Spleen (tissue), 11 donors: ENCODE results near the gene ARHGEF18. TPM values are rescaled to one million over a fixed set of nuclear protein-coding genes. Genes with fewer than 3 reads are reported as not detected.

ENCODE experiments used
- DNase-seq: peaks from one replicate; pipeline ENCODE4 v3.0.0-alpha.2; 2020
- H3K27ac ChIP-seq, 8 donors: fragments of 200-600 bp; sonication (generic) in 7 of 8; 1 replicate in 4 of 8; 2 replicates in 4 of 8; pipeline versions ENCODE4 v1.5.0 to v1.8.0; 2016 to 2021; ENCODE audit warnings: inconsistent platforms in 4 of 8, mild to moderate bottlenecking in 4 of 8, moderate library complexity in 1 of 8
- H3K27me3 ChIP-seq, 7 donors: fragments of 200-600 bp; sonication (generic) in 6 of 7; replicated peaks in 1 of 7; 1 replicate in 4 of 7; 2 replicates in 3 of 7; pipeline versions ENCODE4 v1.5.0 to v1.8.0; 2016 to 2021; ENCODE audit warnings: inconsistent platforms in 3 of 7, mild to moderate bottlenecking in 1 of 7
- H3K36me3 ChIP-seq, 6 donors: fragments of 200-600 bp; sonication (generic) in 5 of 6; 1 replicate in 4 of 6; 2 replicates in 2 of 6; pipeline versions ENCODE4 v1.5.0 to v1.8.0; 2016 to 2021; ENCODE audit warnings: inconsistent platforms in 2 of 6
- H3K4me1 ChIP-seq, 6 donors: fragments of 200-600 bp; sonication (generic) in 5 of 6; 1 replicate in 3 of 6; 2 replicates in 3 of 6; pipeline versions ENCODE4 v1.5.0 to v1.8.0; 2016 to 2021; ENCODE audit warnings: inconsistent platforms in 3 of 6
- H3K4me3 ChIP-seq, 8 donors: fragments of 200-600 bp; sonication (generic) in 7 of 8; 1 replicate in 4 of 8; 2 replicates in 4 of 8; pipeline versions ENCODE4 v1.5.0 to v1.8.0; 2016 to 2021; ENCODE audit warnings: inconsistent platforms in 4 of 8, mild to moderate bottlenecking in 4 of 8, moderate library complexity in 2 of 8
- H3K9me3 ChIP-seq, 8 donors: fragments of 200-600 bp; sonication (generic) in 7 of 8; 1 replicate in 4 of 8; 2 replicates in 4 of 8; pipeline versions ENCODE4 v1.5.0 to v1.8.0; 2016 to 2021; ENCODE audit warnings: inconsistent platforms in 4 of 8
- POLR2A ChIP-seq, 3 donors: fragments of 450-650 bp; IDR thresholded peaks; one replicate each; pipeline ENCODE4 v1.5.1; 2017; ENCODE audit warnings: antibody characterized with exemption in 3 of 3, mild to moderate bottlenecking in 1 of 3
- POLR2AphosphoS5 ChIP-seq, 3 donors: sonication (generic); formaldehyde crosslinking; IDR thresholded peaks; one replicate each; pipeline ENCODE4 v1.5.1; 2017; ENCODE audit warnings: antibody characterized with exemption in 3 of 3
- WGBS, 5 donors: extraction: QIAGEN DNeasy Blood & Tissue Kit in 3 of 5; methylation state at CpG; one replicate each; pipeline versions ENCODE4 v1.1.5 to v1.1.7; 2013 to 2018; 5-methylcytosine and 5-hydroxymethylcytosine counted together
- intact Hi-C: fragments of 100-400 bp; cut with DNase I; formaldehyde crosslinking; loops from one replicate; pipeline ENCODE4 v1.15.0; 2023; ENCODE audit warnings: low total_unique reads
- polyA plus RNA-seq, 3 donors: library from polyadenylated mRNA; stranded (reverse); fragments of 200-250 nt; gene quantifications; one replicate each; pipeline ENCODE4 v1.2.1, GENCODE V29; 2013
- total RNA-seq, 7 donors: library from RNA; depleted of rRNA in 3 of 7; stranded (reverse); fragments of >200 nt in 3 of 7; fragmentation: NEBNext Ultra II Directional in 4 of 7; extraction: Animal tissue kit (Norgen Biotek cat#: 25700) in 4 of 7; gene quantifications; one replicate each; pipeline versions ENCODE4 v1.1.0 to v1.2.1, GENCODE V29; 2016 to 2021
- TF ChIP-seq, protein P1 (sequence below), 11 experiments: fragments of 200-600 bp in 7 of 11; fragments of 450-650 bp in 4 of 11; sonication (generic) in 4 of 11; IDR thresholded peaks in 8 of 11; conservative IDR thresholded peaks in 3 of 11; 1 replicate in 7 of 11; 2 replicates in 4 of 11; pipeline versions ENCODE4 v1.4.0 to v1.8.0; 2016 to 2021; ENCODE audit warnings: antibody characterized with exemption in 11 of 11, inconsistent platforms in 4 of 11, mild to moderate bottlenecking in 1 of 11
- donor health status: healthy with polysubstance abuse.
- donor health status: DM: no; HTN: no; CAD: no; lungs with moderate emphysema.
- donor health status: DM: no; HTN: no; CAD: no.
- donor health status: Bipolar disorder and iron deficiency.
- donor health status: healthy.
- donor health status: DM: no; HTN: no; CAD: no.
- donor health status: DM: yes; HTN: yes; CAD: no.

The ARHGEF18 gene
- total and polyA plus RNA-seq, 10 donors, result 24.3 to 79.8 (median 67.7) TPM

GRCh38 chr19:7331446-7331845 lies 17.3 kb upstream of the ARHGEF18 start:
- Histone ChIP-seq H3K9me3 (no peaks in the 10 kb centered on the region), H3K4me3 (no peak overlapping the region), H3K4me1 (peaks cover 6 to 57% (median 42%) of the 10 kb centered on the region in 6 donors), H3K27me3 (no peaks in the 10 kb centered on the region), H3K36me3 (no peaks in the 10 kb centered on the region), H3K27ac (no peak overlapping the region)
- 77 to 93% (median 88%) methylated on average over 4 of the region's 4 CpGs for WGBS, 5 donors
- TF ChIP-seq POLR2A (IDR thresholded peaks at IDR 0.05), result no peak
- TF ChIP-seq, protein P1, sequence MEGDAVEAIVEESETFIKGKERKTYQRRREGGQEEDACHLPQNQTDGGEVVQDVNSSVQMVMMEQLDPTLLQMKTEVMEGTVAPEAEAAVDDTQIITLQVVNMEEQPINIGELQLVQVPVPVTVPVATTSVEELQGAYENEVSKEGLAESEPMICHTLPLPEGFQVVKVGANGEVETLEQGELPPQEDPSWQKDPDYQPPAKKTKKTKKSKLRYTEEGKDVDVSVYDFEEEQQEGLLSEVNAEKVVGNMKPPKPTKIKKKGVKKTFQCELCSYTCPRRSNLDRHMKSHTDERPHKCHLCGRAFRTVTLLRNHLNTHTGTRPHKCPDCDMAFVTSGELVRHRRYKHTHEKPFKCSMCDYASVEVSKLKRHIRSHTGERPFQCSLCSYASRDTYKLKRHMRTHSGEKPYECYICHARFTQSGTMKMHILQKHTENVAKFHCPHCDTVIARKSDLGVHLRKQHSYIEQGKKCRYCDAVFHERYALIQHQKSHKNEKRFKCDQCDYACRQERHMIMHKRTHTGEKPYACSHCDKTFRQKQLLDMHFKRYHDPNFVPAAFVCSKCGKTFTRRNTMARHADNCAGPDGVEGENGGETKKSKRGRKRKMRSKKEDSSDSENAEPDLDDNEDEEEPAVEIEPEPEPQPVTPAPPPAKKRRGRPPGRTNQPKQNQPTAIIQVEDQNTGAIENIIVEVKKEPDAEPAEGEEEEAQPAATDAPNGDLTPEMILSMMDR (IDR thresholded peaks at IDR 0.05 in 8 of 11, conservative IDR thresholded peaks at IDR 0.05 in 3 of 11), result peak in 1 of 11 experiments; percentile 5
- no peak for TF ChIP-seq POLR2AphosphoS5 (IDR thresholded peaks at IDR 0.05)
- intact Hi-C loops, result no loop called here
- DNase-seq, result no peak

DNA sequence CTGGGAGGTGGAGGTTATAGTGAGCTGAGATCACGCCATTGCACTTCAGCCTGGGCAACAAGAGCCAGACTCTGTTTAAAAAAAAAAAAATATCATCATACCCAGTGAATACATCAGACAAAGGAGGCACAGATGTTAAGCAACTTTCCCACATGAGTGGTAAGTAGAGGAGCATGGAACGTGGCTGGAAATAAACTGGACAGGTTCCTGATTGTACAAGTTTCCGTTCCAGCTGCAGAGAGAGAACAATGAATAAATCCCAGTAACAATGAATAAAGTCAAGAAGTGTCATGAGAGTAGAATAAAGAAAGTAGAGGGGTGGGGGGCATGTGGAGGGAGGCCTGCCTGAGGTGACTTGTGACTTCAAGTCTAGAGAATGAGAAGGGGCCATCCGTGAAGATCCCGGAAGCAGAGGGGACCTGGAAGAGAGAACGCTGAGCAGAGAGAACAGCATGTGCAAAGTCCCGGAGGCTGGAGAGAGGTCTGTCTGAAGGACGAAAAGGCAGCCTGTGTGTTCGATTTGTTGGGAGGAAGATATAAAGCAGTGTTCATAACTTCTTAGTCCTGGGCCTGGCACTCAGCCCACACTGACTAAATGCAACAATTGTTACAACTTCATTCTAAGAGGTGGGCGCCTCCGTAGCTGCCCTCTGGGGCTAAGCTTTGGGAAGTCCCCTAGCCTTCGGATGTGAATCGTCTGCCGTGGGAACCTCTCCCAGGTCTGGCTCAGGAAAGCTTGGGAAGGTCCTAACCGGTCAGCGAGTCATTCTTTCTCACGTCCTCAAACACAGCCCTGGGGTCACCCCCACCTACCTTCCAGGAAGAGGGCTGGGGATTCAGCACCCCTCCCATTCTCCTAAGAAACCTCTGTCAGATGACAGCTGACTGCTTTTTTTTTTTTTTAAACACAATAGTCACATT lies 15.3 kb upstream of the ARHGEF18 start:
- peak; percentile 64 for DNase-seq
- intact Hi-C loops, result no loop called here
- Histone ChIP-seq H3K36me3 (no peaks in the 10 kb centered on the region), H3K4me3 (no peak overlapping the region), H3K27me3 (no peaks in the 10 kb centered on the region), H3K27ac (peak overlapping the region; percentile 1 to 95 (median 66)), H3K4me1 (peaks cover 19 to 75% (median 61%) of the 10 kb centered on the region in 6 donors), H3K9me3 (no peaks in the 10 kb centered on the region)
- peak in 2 of 3 donors; percentile 21 to 36 for TF ChIP-seq POLR2AphosphoS5 (IDR thresholded peaks at IDR 0.05)
- TF ChIP-seq POLR2A (IDR thresholded peaks at IDR 0.05), result no peak
- TF ChIP-seq, protein P1 (IDR thresholded peaks at IDR 0.05 in 8 of 11, conservative IDR thresholded peaks at IDR 0.05 in 3 of 11), result no peak
- WGBS, 5 donors, result 47 to 60% (median 57%) methylated on average over 16 to 17 of the region's 17 CpGs

DNA sequence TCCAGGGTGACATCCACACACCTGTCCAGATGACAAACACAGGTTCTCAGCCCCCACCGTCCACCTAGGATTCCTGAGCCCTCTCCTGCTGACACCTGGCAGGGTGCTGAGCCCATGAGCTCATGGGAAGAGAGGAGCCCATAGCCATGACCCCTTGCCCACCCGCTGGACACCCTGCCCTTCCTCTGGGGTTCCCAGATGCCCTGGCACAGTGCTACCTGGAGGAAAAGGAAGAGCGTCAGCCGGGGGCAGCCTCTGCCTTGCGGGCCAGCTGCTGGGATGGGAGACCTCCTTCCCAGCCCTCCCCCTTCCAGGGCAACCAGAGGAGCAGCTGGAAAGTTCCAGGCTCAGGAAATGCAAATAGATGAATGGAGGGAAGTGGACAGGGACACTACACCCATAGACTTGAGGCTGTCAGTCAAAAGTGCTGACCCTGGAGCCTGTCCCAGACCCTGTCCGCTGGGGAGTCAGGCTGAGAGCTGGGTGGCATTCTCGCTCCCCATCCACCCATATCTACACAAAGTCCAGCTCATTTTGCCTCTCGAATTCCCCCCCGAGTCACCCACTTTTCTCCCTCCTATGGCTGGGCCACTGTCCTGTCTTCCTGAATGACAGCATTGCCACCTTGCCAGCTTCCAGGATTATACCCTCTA lies 12.3 kb upstream of the ARHGEF18 start:
- Histone ChIP-seq H3K36me3 (no peaks in the 10 kb centered on the region), H3K9me3 (no peaks in the 10 kb centered on the region), H3K27me3 (no peaks in the 10 kb centered on the region), H3K4me1 (peaks cover 38 to 95% (median 85%) of the 10 kb centered on the region in 6 donors), H3K27ac (peak overlapping the region; percentile 67 to 95 (median 87)), H3K4me3 (no peak overlapping the region)
- DNase-seq, result peak; percentile 81
- intact Hi-C loops, result loop anchor here (5.0 kb wide), 1 partner anchor 234 kb away; no protein-coding TSS in a partner anchor
- WGBS, 5 donors, result 48 to 93% (median 76%) methylated on average over 7 to 9 of the region's 9 CpGs
- peak; percentile 71 to 84 (median 83) for TF ChIP-seq POLR2AphosphoS5 (IDR thresholded peaks at IDR 0.05)
- TF ChIP-seq, protein P1 (IDR thresholded peaks at IDR 0.05 in 8 of 11, conservative IDR thresholded peaks at IDR 0.05 in 3 of 11), result no peak
